Measurements from ENCODE around the gene SGCA. TPM values are rescaled to one million over a fixed set of nuclear protein-coding genes. Genes with fewer than 3 reads are reported as not detected.

SGCA gene
- total and polyA plus RNA-seq, 9 of the 15 experiments (the other 6 are each of a cell fraction or from before 2014, with no cell fraction given) = not detected

GRCh38 chr17:50209472-50210239, 43.9 kb downstream of the SGCA start (continued):
- TF ChIP-seq MAZ (CRISPR knock-in tag; conservative IDR thresholded peaks at IDR 0.05 in 1 of 2, IDR thresholded peaks at IDR 0.05 in 1 of 2) = peak in 1 of 2 experiments; percentile 10; a peak in 1 of 4 replicates
- peak in 1 of 3 experiments; percentile 5 for TF ChIP-seq YY1 (IDR thresholded peaks at IDR 0.05; ENCODE audit: borderline replicate concordance in 1 of 3, control insufficient read depth in 1 of 3, extremely low read depth in 1 of 3, insufficient read depth in 3 of 3, insufficient read length in 1 of 3, insufficient replicate concordance in 2 of 3, low read depth in 1 of 3, low read length in 2 of 3)
- peak in 1 of 2 experiments; percentile 20; a peak in 1 of 4 replicates for TF ChIP-seq KDM1A (IDR thresholded peaks at IDR 0.05)
- TF ChIP-seq ZNF316 (IDR thresholded peaks at IDR 0.05) = no peak
- TF ChIP-seq CHD4 (IDR thresholded peaks at IDR 0.05; ENCODE audit: insufficient read depth, insufficient replicate concordance, low read depth, low read length, poor library complexity, severe bottlenecking) = no peak
- peak; percentile 13; the same call in 1 of the 2 replicates for TF ChIP-seq ATF3 (IDR thresholded peaks at IDR 0.05)
- no peak for TF ChIP-seq ATF3 (CRISPR knock-in tag; conservative IDR thresholded peaks at IDR 0.05)
- TF ChIP-seq CREB3L1 (IDR thresholded peaks at IDR 0.05; ENCODE audit: borderline replicate concordance, low read depth) = peak; percentile 60; the same call in 1 of the 2 replicates
- TF ChIP-seq TAF9B (IDR thresholded peaks at IDR 0.05; ENCODE audit: partially characterized antibody) = no peak
- peak; percentile 36; the same call in 1 of the 2 replicates for TF ChIP-seq SPI1 (IDR thresholded peaks at IDR 0.05; ENCODE audit: borderline replicate concordance, low read depth, low read length)
- no peak for TF ChIP-seq GTF2B (IDR thresholded peaks at IDR 0.05; ENCODE audit: extremely low read depth, insufficient read length)
- TF ChIP-seq USF1 (CRISPR knock-in tag; IDR thresholded peaks at IDR 0.05) = peak; percentile 74
- TF ChIP-seq MYC (IDR thresholded peaks at IDR 0.05; ENCODE audit: low read depth, low read length) = peak; percentile 47; the same call in 1 of the 2 replicates
- TF ChIP-seq MYC (CRISPR knock-in tag; IDR thresholded peaks at IDR 0.05; ENCODE audit: borderline replicate concordance, low read depth) = peak; percentile 29; the same call in 1 of the 2 replicates
- 0 out of 2 replicates have a peak, but pooled peaks have one; percentile 19 for TF ChIP-seq FOXP4 (CRISPR knock-in tag; IDR thresholded peaks at IDR 0.05; ENCODE audit: borderline replicate concordance)
- peak; percentile 65; the same call in 1 of the 2 replicates for TF ChIP-seq PTTG1 (tag; IDR thresholded peaks at IDR 0.05; ENCODE audit: low read depth)
- peak; percentile 61; the same call in 1 of the 2 replicates for TF ChIP-seq GABPB1 (CRISPR knock-in tag; IDR thresholded peaks at IDR 0.05)
- TF ChIP-seq NR2C2 (CRISPR knock-in tag; IDR thresholded peaks at IDR 0.05) = peak; percentile 93
- peak; percentile 82; the same call in 1 of the 2 replicates for TF ChIP-seq NR2C2 (tag; IDR thresholded peaks at IDR 0.05)
